Endometrial microvascular endothelial cells (primary cell): Measurements from ENCODE around the gene MRPS6. TPM values are rescaled to one million over a fixed set of nuclear protein-coding genes. Genes with fewer than 3 reads are reported as not detected.

Source experiments
- in situ Hi-C: cut with HindIII; loops from 2 replicates; pipeline ENCODE4 v1.10.0; 2017; ENCODE audit warnings: low sequenced_read_pairs, low pct_unique_long_range_greater_than_20kb; ENCODE audit errors: inconsistent ontology term
- total RNA-seq: library from RNA; depleted of rRNA; stranded (reverse); fragments of >200 nt; gene quantifications from one replicate; pipeline ENCODE4 v1.2.3, GENCODE V29; 2015; ENCODE audit errors: inconsistent ontology term

Gene MRPS6
- 17.5 TPM for total RNA-seq

DNA sequence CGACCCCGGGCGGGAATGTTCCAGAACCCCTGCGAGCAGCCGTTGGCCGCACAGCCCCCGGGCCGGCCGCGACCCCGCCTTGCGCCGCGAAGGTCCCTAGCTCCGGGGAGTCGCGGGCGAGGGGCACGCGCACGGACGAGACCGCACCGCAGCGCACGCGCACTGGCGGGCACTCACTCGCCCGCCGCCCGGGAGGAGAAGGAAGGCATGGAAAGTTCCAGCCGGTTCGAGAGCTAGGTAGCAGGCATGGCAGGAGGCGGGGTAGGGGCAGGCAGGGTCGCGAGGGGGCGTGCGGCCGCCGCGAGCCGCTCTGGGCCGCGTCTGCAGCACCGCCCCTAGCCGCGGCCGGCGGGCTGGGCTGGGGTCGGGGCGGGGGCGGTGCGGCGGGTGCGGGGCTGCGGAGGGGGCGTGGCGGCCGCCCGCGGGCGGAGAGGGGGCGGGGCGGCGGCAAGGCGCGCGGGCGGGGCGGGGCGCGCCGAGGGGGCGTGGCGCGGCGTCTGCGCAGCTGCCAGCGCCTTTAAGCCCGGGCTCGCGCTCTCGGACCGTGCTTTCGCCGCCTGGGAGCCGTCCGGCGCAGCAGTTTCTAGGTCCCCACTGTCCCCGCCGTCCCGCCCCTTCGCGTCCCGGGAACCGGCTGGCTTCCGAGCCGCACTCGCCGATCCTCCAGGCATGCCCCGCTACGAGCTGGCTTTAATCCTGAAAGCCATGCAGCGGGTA lies at the start of gene MRPS6, which contains the start of gene SLC5A3:
TSS of gene MRPS6 (plus strand) at position 547 of the 717 bp plus-strand sequence. CDS start at position 670, 123 bp downstream.
TSS of gene SLC5A3 (plus strand) at position 547 of the 717 bp plus-strand sequence. CDS start 21,621 bp downstream, outside the sequence.
- in situ Hi-C loops: no loop called here

DNA sequence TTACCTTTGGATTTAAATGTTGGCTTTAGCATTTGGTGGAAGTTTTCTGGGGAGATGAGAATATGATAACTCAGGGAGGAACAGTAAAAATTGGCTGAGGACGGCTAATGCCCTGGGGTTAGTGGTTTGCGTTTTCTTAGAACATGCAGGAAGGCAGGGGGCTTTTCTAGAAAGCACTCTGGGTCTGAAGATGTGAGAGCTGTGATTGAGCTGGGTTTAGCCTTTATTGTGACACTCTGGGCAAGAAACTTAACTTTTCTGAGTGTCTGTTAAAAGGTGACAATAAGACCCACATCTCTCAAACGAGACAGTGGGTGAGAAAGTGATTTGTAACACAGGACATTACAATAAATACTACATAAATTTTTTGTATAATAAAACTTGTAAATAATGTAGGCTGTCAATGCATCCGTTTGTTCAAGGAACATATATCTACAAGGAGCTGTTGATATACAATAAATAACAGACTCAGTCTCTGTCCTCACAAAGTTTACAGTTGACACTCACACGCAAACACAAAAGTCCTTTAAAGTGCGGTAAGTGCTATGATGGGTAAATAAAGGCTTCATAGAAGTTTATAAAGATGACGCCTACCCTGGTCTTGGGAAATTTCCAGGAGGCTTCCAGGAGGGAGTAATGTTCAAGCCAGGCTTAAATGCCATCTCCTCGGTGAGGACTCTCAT lies 49.5 kb upstream of the MRPS6 start:
- in situ Hi-C loops: no loop called here

DNA sequence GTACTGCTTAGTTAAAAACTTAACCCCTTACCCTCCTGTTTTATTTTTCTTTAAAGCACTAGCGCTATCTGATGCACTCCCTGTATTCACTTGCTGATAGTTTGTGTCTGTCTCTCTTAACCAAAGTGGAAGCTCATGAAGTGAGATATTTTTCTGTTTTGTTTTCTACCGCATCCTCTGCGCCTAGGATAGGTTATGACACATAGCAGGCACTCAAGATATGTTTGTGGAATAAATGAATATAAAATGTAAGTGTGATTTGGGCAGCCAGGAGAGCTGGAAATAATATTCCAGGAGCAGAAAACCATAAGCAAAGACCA lies 49.0 kb upstream of the MRPS6 start:
- in situ Hi-C loops: no loop called here

DNA sequence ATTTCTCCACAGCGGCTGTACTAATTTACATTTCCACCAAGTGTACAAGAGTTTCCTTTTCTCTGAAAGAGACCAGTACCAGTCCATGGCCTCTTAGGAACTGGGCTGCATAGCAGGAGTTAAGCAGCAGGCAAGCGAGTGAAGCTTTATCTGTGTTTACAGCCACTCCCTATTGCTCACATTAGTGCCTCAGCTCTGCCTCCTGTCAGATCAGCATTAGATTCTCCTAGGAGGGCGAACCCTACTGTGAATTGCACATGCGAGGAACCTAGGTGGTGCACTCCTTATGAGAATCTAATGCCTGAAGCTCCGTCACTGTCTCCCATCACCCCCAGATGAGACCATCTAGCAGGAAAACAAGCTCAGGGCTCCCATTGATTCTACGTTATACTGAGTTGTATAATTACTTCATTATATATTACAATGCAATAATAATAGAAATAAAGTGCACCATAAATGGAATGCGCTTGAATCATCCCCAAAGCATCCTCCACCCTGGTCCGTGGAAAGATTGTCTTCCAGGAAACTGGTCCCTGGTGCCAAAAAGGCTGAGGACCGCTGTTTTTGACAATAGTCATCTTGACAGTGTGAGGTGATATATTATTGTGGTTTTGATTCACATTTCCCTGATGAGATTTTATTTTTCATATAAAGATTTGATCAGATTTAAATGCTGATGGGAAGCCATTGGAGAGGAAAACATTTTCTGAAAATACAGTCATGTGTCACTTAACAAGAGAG lies 45.5 kb upstream of the MRPS6 start:
- in situ Hi-C loops: no loop called here

DNA sequence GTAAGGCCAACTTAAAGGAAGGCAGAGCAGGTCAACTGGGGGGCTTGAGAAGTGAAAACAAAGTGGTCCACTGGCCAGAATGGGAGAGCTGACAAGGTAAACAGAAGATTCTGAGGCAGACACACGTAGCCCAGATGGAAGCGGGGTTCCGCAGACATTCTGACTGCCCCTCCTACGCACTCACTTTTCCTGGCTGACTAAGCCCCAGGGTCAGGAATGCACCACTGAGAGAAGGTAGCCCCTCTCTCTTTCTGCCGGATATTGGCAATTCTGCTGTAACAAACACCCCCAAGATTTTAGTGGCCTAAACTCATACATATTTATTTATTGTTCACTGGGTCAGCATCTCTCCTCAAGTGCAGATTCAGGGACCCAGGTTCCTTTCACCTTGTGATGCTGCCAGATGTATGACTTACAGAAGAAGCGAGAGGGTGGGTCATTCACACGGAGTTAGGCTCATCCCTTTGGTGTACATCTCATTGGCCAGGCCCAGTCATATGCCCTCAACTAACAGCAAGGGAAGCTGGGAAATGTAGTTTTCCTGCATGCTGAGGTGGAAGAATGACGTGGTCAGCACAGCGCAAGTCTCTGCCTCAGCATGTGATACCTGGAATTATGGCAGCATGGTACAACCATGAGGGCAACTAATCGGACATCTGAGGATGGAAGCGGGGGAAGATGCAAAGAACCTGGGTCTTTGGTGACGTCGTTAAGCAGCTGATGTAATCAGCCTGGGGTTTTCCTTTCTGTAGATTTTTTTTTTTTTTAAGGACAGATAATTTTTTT lies 43.4 kb upstream of the MRPS6 start:
- in situ Hi-C loops: no loop called here

DNA sequence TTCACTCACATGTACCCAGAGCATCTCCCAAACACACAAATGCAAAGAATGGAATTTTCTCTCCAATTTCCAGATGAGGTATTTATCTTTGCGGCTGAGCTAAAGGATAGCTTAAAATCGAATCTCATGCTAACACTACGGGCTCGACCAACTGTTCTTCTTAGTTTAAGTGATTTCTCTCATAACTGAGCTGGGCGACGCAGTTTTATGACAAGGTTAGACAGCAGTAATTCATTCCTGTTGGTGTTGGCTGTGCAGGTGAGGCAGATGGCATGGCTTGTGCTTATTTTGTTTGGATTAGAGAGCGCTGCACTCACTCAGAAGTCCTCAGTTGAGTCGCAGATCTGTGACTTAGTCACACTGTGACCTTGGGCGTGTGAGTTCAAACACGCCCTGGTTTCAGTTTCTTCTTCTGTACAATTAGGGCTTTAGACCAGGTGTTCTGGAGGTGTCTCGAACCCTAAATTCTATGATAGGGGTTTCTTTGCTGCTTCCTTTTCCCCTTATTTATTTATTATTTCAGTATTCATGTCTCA lies 41.5 kb upstream of the MRPS6 start:
- in situ Hi-C loops: no loop called here

DNA sequence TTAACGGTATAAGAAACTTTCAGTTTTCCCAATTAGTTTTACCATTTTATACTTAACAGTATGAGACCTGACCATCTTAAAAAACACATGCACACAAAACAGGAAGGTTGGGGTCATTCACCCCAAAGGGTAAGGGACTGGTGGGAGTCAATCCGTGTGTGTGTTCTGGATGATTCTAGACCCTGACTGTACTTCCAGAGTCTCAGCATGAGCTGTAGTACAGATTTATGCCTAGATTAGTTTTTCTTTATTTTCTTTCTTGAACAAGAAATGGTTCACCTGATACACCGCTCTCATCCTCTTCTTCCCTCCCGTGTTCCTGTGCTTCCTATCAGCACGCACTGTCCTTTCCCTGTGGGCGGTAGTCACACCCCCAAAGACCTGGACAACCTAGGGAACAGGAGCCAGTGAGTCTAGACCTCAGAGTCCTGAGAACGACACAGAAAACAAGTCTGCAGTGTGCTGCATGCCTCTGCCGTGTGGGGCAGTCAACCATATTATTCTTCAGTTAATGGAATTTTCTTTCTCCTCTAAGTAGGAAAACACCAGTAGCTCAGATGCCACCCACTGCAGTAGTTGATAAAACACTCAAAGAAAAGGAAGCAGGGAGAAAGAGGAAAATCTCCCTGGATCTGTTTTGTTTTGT lies 38.9 kb upstream of the MRPS6 start:
- in situ Hi-C loops: no loop called here

DNA sequence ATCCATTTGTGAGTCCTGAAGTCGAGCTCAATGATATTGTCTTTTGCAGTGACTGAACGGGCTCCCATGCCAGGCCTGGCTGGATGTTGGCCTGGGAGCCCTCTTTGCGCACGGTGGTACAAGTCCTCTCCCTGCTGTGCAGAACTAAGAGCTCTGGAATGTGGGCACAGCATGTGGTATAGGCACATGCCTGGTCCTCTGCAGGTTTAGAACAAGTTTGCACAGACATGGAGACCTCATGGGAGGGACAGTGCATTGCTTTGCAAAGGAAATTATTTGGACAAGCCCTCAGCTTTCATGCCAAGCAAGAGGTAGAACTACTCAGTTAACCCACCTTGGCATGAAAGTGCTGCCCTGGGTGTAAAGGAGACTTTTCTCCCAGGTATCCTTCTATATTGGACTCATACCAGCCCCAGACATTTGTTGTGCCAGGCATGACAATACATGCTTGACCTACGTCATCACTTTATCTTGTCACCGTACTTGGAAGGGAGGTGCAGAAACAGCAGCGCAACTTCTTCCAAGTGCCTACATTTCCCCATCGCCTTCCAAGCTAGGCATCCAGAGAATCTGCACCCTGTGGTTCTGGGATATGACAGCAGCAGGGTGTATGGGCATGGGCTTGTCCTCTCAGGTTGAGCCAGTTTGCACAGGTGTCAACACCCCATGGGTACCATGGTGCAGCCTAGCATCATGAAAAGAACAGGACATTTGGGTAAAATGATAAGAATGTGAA lies 37.6 kb upstream of the MRPS6 start:
- in situ Hi-C loops: no loop called here

DNA sequence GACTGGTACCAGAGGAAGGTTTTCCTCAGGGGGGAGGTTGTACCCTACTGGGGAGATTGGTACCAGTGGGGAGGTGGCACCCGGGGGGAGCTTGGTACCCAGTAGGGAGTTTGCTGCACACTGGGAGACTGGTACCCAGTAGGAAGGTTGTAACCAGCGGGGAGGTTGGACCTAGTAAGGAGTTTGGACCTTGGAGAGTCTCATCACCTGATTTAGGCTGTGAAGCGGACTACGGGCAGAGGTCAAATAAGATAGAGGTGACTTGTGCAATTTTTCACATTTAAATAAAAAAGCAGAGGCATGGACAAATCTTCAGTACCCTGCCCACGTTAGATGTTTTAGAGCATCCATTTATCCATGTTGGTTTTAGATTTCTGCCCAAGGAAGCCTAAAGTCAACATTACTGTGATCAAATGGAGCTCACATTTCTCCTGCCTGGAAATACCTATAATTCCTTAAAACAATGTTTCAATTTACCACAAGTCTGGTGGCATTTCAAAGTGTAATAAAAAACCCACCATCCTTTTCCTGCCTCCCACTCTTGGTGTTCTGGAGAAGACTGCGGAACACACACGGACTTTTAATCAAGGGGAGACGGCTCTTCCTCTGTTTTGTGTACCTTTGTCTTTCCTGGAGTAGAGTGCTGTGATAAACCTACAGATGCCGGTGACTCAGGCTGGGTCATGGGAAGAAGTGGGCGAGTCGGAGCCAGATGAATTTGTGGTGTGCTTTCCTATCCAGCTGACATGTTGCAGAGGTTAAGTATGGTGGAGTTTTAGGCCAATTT lies 36.2 kb upstream of the MRPS6 start:
- in situ Hi-C loops: no loop called here

DNA sequence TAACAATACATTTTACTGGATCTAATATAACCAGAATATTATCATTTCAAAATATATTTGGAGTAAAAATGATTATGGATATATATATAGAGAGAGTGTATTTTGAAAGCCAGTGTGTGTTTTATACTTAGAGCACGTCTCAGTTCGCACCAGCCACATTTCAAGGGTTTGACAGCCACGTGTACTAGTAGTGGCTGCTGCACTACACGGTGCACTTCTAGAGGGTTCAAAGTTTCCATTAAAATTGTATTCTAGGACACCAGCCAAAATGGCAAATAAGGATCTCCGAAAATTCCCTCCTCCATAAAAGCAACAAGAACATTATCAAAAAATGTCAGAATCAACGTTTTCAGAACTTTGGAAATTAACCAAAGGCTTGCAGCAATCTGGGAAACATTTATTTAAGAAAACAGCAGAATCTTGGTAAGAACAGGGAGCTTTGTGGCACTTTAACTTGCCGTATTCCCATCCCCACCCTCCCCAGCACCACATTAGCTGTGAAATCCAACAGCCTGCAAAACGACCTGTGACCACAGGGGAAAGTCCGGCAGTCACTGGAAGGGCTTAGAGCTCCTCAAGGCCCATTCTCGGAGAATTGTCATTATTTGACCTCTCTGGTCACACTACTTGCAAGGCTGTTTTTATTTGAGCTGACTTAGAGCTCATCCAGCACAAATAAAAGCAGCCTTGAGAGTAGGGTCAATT lies 33.5 kb upstream of the MRPS6 start:
- in situ Hi-C loops: no loop called here

DNA sequence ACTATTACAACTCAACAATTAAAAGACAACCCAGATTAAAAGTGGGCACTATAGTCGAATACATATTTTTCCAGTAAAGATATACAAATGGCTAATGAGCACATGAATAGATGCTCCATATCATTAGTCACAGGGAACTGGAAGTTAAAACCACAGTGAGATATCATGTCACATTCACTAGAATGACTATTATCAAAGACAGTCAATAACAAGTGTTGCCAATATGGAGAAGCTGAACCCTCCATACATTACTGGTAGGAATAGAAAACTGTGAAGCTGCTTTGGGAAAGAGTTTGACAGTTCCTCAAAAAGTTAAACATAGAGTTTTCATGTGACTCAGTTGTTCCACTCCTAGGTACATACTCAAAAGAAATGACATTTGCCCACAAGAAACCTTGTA lies 30.6 kb upstream of the MRPS6 start:
- in situ Hi-C loops: no loop called here

DNA sequence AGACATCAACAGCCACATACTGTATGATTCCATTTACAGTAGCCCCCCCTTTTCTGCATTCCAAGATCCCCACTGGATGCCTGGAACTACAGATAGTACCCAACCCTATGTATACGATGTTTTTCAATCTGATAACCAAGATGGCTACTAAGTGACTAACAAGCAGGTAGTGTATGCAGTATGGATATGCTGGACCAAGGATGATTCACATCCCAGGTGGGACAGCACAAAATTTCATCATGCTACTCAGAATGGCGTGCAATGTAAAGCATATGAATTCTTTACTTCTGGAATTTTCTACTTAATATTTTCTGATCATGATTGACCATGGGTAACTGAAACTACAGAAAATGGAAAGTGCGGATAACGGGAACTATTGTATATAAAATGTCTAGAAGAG lies 30.0 kb upstream of the MRPS6 start:
- in situ Hi-C loops: no loop called here

DNA sequence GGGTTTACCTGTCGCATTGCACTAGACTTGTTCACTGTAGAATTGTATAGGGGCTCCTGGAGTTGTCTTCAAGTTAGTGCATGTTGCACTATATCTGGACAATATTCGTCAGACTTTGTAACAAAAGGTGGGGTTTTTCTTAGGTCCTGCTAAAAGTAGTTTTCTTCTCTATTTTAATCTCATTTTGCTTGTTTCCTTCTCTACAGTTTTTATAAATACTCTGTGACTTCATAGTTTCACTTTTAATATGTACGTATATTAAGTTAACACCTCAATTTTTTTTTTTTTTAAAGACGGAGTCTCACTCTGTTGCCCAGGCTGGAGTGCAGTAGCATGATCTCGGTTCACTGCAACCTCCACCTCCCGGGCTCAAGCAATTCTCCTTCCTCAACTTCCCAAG lies 26.5 kb upstream of the MRPS6 start:
- in situ Hi-C loops: no loop called here

DNA sequence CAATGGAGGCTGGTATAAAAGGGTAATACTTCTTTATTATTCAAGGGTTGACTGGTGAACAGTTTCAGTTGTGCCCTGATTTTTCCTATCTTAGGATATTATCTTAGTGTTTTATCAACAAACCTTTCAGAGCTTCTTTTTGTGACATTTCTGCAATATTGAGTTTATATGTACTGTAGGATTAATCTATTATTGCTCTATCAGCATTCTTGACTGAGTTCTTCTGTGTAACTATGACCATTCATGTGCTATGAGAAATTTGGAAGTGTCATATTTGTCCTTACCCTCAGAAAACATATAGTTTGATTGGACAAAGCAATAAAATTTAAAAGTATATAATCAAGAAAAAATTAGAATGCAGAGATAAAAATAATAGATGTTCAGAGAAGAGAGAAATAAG lies 25.5 kb upstream of the MRPS6 start:
- in situ Hi-C loops: no loop called here

DNA sequence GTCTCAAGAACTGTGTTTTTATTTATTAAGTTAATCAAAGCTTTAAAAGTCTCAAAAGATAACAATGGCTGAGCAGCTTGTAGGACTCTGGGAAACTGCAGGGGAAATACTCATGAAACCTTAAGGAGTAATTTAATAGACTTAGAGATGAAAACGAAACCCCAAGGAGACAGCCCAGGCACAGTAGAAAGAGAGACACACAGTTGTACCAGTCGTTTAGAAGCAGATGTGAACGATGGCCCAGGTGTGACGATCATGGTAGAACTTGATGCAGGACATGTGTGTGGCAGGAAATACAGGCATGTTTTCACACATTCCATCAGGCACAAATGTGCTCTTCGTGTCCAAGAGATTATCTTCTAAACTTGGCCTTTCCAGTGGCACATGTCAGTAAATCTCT lies 21.2 kb upstream of the MRPS6 start:
- in situ Hi-C loops: no loop called here

DNA sequence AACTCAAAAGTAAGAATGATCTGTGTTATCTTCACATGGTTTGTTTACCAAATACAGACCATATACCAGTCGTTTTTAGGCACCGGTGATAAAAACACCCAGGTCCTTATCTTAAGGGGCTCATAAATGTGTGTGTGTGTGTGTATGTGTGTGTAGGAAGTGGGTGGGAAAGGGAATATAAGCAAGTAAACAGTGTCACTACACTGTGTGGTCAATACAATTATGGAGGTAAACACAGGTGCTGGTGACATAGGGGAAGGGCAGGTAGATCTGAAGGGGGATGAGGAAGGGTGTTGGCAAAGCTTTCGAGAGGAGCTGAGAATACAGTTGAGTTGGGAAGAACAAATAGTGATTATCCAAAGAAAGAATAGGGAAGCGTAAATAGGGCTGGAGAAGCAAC lies 19.1 kb upstream of the MRPS6 start:
- in situ Hi-C loops: no loop called here

DNA sequence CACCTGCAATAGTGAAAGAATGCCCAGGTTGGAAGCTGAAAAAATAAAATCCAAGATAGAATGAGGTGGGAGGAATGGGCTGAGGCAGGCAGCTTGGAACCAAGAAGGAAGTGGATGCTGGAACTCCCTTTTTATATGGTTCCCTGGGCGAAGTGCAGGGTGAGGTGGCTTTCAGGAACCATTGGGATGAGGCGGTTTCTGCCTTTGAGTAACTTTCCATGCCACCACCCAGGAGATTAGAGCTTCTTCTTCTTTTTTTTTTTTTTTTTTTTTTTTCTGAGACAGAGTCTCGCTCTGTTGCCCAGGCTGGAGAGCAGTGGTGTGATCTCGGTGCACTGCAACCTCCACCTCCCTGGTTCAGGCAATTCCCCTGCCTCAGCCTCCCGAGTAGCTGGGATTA lies 17.8 kb upstream of the MRPS6 start:
- in situ Hi-C loops: no loop called here
